ENCODE measurements around the gene CHMP1A.

GRCh38 chr16:89605186-89605970 lies 52.1 kb downstream of the CHMP1A start:
- TF ChIP-seq CTCF (conservative IDR thresholded peaks at IDR 0.05 in 1 of 2, IDR thresholded peaks at IDR 0.05 in 1 of 2; ENCODE audit: low read depth in 1 of 2, low read length in 2 of 2) (no peak), EZH2 (IDR thresholded peaks at IDR 0.05; ENCODE audit: low read length, missing control alignments) (no peak)
